K562 (cell line): ENCODE data around the gene PTPRM. TPM values are rescaled to one million over a fixed set of nuclear protein-coding genes. Genes with fewer than 3 reads are reported as not detected.

Experiments used
- ATAC-seq: fragments of 200-7000 bp; cut with Tn5 transposase; 3 replicates; pipeline ENCODE4 v1.9.1; 2020; ENCODE audit warnings: moderate library complexity
- BruUV-seq: library from RNA; stranded (reverse); fragments of 400-500 nt; replicated peaks from 2 replicates; lab custom pipeline; 2021; lab: Mats Ljungman, UMichigan
- CTCF ChIA-PET: fragments of 300-600 bp; formaldehyde crosslinking; extraction: SDS; loops from one replicate; lab custom pipeline; 2021; ENCODE audit warnings: low intra/inter-chr PET ratio; lab: Yijun Ruan, JAX
- POLR2A ChIA-PET: fragments of 300-600, 350-650 bp; sonication (Branson Sonifier 250); formaldehyde crosslinking; extraction: SDS; loops from one replicate; lab custom pipeline; 2021; ENCODE audit warnings: antibody characterized with exemption, inconsistent platforms; lab: Yijun Ruan, JAX
- DNase-seq, 4 experiments: peaks; one replicate each; pipeline versions ENCODE4 v3.0.0 to v3.0.0-alpha.2; 2011 to 2018; ENCODE audit warnings: low spot score in 3 of 4, mixed read lengths in 3 of 4; ENCODE audit errors: extremely low read depth in 1 of 4
- FAIRE-seq: peaks from 2 replicates; lab custom pipeline; 2011; peaks lifted over from hg19 to GRCh38; lab: Jason Lieb, UNC
- H2AFZ ChIP-seq: 2 replicates; pipeline ENCODE4 v1.6.0; 2011; ENCODE audit warnings: low read depth, low read length, control low read depth, inconsistent platforms
- H3K27ac ChIP-seq: fragments of 200-600 bp; 3 replicates; pipeline ENCODE4 v1.8.0; 2011; ENCODE audit warnings: low read depth, mild to moderate bottlenecking, control low read depth, inconsistent platforms, low read length, moderate library complexity, mixed read lengths; ENCODE audit errors: extremely low read depth
- H3K27me3 ChIP-seq, 2 experiments: fragments of 300-600 bp in 1 of 2; 2 replicates in 1 of 2; 3 replicates in 1 of 2; pipeline versions ENCODE4 v1.6.0 to v1.8.0; 2011; ENCODE audit warnings: inconsistent platforms in 2 of 2, low read length in 2 of 2, mild to moderate bottlenecking in 1 of 2, mixed read lengths in 1 of 2, moderate library complexity in 1 of 2; ENCODE audit not compliant: control insufficient read depth in 2 of 2, insufficient read depth in 2 of 2
- H3K36me3 ChIP-seq: fragments of 300-600 bp; 3 replicates; pipeline ENCODE4 v1.8.0; 2011; ENCODE audit warnings: mild to moderate bottlenecking, low read length, inconsistent platforms; ENCODE audit not compliant: control insufficient read depth, insufficient read depth
- H3K4me1 ChIP-seq, 2 experiments: fragments of 200-600 bp in 1 of 2; replicated peaks in 1 of 2; 2 replicates in 1 of 2; 3 replicates in 1 of 2; pipeline versions ENCODE4 v1.5.1 to v1.8.0; 2011; ENCODE audit warnings: inconsistent platforms in 2 of 2, low read length in 2 of 2, mild to moderate bottlenecking in 1 of 2, mixed read lengths in 1 of 2, moderate library complexity in 1 of 2; ENCODE audit not compliant: control insufficient read depth in 2 of 2, insufficient read depth in 2 of 2
- H3K4me2 ChIP-seq: 2 replicates; pipeline ENCODE4 v1.6.1; 2011; ENCODE audit warnings: low read length, control low read depth, inconsistent platforms, mixed read lengths; ENCODE audit not compliant: insufficient read depth
- H3K4me3 ChIP-seq: fragments of 200-600 bp; sonication (generic), shearing (Covaris generic); 2 replicates; pipeline ENCODE4 v1.5.1; 2016; ENCODE audit warnings: control low read depth, inconsistent platforms
- H3K79me2 ChIP-seq: fragments of 200-600 bp; 3 replicates; pipeline ENCODE4 v1.8.0; 2011; ENCODE audit warnings: low read length, inconsistent platforms; ENCODE audit not compliant: control insufficient read depth, insufficient read depth
- H3K9ac ChIP-seq, 2 experiments: 2 replicates each; pipeline versions ENCODE4 v1.6.0 to v1.6.1; 2011; ENCODE audit warnings: low read depth in 2 of 2, low read length in 2 of 2, control low read depth in 1 of 2, inconsistent platforms in 1 of 2, mild to moderate bottlenecking in 1 of 2, mixed read lengths in 1 of 2; ENCODE audit not compliant: insufficient read depth in 1 of 2
- H3K9me1 ChIP-seq: one replicate; pipeline ENCODE4 v1.6.0; 2011; ENCODE audit warnings: inconsistent platforms, mild to moderate bottlenecking, low read length, moderate library complexity; ENCODE audit not compliant: control insufficient read depth, insufficient read depth
- H3K9me3 ChIP-seq: replicated peaks from 2 replicates; pipeline ENCODE4 v1.5.1; 2011; ENCODE audit warnings: low read depth, low read length, inconsistent platforms; ENCODE audit not compliant: control insufficient read depth, insufficient read depth
- H4K20me1 ChIP-seq: replicated peaks from 2 replicates; pipeline ENCODE4 v1.6.1; 2011; ENCODE audit warnings: low read length, inconsistent platforms, mixed read lengths; ENCODE audit not compliant: control insufficient read depth, insufficient read depth
- ATF2 ChIP-seq: sonication (generic); formaldehyde crosslinking; IDR thresholded peaks from 2 replicates; pipeline ENCODE4 v1.8.1; 2022; ENCODE audit warnings: missing genetic modification reagents
- BMI1 ChIP-seq: fragments of 150-350 bp; IDR thresholded peaks from 2 replicates; pipeline ENCODE4 v1.6.1; 2014; ENCODE audit warnings: low read length
- BRCA1 ChIP-seq, 2 experiments: fragments of 450-650 bp in 1 of 2; sonication (generic) in 1 of 2; formaldehyde crosslinking in 1 of 2; IDR thresholded peaks; 2 replicates each; pipeline versions ENCODE4 v1.5.0 to v1.6.1; 2017 to 2020; ENCODE audit warnings: mild to moderate bottlenecking in 1 of 2, missing genetic modification reagents in 1 of 2
- DDX20 ChIP-seq: fragments of 450-650 bp; IDR thresholded peaks from 2 replicates; pipeline ENCODE4 v1.6.1; 2016; ENCODE audit warnings: missing genetic modification characterization, low read depth, mild to moderate bottlenecking, missing compliant biosample characterization, moderate library complexity
- HDAC1 ChIP-seq, 2 experiments: fragments of 450-650 bp; IDR thresholded peaks; 2 replicates each; pipeline ENCODE4 v1.6.1; 2016 to 2017; ENCODE audit warnings: inconsistent platforms in 1 of 2, mild to moderate bottlenecking in 1 of 2, moderate library complexity in 1 of 2
- HNRNPK ChIP-seq: fragments of 200-400 bp; formaldehyde crosslinking; IDR thresholded peaks from one replicate; pipeline ENCODE4 v1.6.1; 2018; ENCODE audit warnings: mild to moderate bottlenecking, low read depth, low read length; ENCODE audit not compliant: poor library complexity, severe bottlenecking
- NFYB ChIP-seq: IDR thresholded peaks from 2 replicates; pipeline ENCODE4 v1.6.1; 2011; ENCODE audit warnings: mild to moderate bottlenecking, moderate library complexity; ENCODE audit not compliant: insufficient read length; ENCODE audit errors: extremely low read depth
- PCBP1 ChIP-seq: fragments of 200-400 bp; formaldehyde crosslinking; IDR thresholded peaks from 2 replicates; pipeline ENCODE4 v1.6.1; 2018; ENCODE audit warnings: mild to moderate bottlenecking, low read depth, low read length; ENCODE audit not compliant: poor library complexity, severe bottlenecking
- RCOR1 ChIP-seq, 2 experiments: IDR thresholded peaks; 2 replicates each; pipeline ENCODE4 v1.6.1; 2012; ENCODE audit warnings: low read depth in 2 of 2, low read length in 2 of 2, borderline replicate concordance in 1 of 2, improper control_type of control experiment in 1 of 2
- ZBTB5 ChIP-seq: fragments of 450-650 bp; IDR thresholded peaks from 2 replicates; pipeline ENCODE4 v1.6.1; 2017; ENCODE audit warnings: antibody characterized with exemption
- ZNF668 ChIP-seq: fragments of 250-450 bp; sonication (Bioruptor Pico); IDR thresholded peaks from 2 replicates; pipeline ENCODE4 v1.8.0; 2022; ENCODE audit warnings: mild to moderate bottlenecking, inconsistent platforms
- WGBS: fragments of 100-300 bp; shearing (Covaris generic); methylation state at CpG from one replicate; pipeline ENCODE4 v1.1.6; 2016; ENCODE audit warnings: low coverage, mixed read lengths; ENCODE audit not compliant: insufficient coverage; ENCODE audit errors: missing lambda C conversion rate; 5-methylcytosine and 5-hydroxymethylcytosine counted together
- in situ Hi-C: fragments of 300-500 bp; cut with MboI; formaldehyde crosslinking; loops from 4 replicates; pipeline ENCODE4 v1.15.0; 2018; ENCODE audit warnings: inconsistent platforms, mixed read lengths
- intact Hi-C: fragments of 100-400 bp; cut with micrococcal nuclease; formaldehyde crosslinking; loops from 2 replicates; pipeline ENCODE4 v1.14.2; 2022
- polyA plus RNA-seq, 8 experiments: library from polyadenylated mRNA; depleted of rRNA in 4 of 8; stranded (reverse) in 5 of 8; unstranded in 3 of 8; fragments of >200 nt; fragmentation: Nextera tagmentation in 2 of 8; fragmentation: Illumina TruSeq in 1 of 8; extraction: Ambion mirVana in 2 of 8; extraction: Trizol in 1 of 8; gene quantifications; 2 replicates each; pipeline versions ENCODE4 v1.2.1 to v1.2.3, GENCODE V29; 2011 to 2014; ENCODE audit warnings: inconsistent platforms in 1 of 8, missing spikeins in 1 of 8
- total RNA-seq, 7 experiments: library from RNA; depleted of rRNA in 6 of 7; stranded (reverse); fragments of >200 nt in 6 of 7; fragmentation: Illumina TruSeq in 2 of 7; extraction: Trizol in 2 of 7; gene quantifications; 2 replicates each; pipeline versions ENCODE4 v1.2.1 to v1.2.3, GENCODE V29; 2011 to 2021; ENCODE audit warnings: low replicate concordance in 1 of 7
- TF ChIP-seq, protein P1 (sequence below): fragments of 250-450 bp; sonication (Bioruptor Pico); IDR thresholded peaks from 2 replicates; pipeline ENCODE4 v1.9.0; 2021; ENCODE audit warnings: mild to moderate bottlenecking, inconsistent platforms

The PTPRM gene
- total and polyA plus RNA-seq, 9 of the 15 experiments (the other 6 are each of a cell fraction or from before 2014, with no cell fraction given): 0.03 to 0.16 (median 0.08) TPM; not detected in 3

GRCh38 chr18:7722955-7723354, 155.8 kb downstream of the PTPRM start (continued):
- no peak for TF ChIP-seq DDX20 (tag)

DNA sequence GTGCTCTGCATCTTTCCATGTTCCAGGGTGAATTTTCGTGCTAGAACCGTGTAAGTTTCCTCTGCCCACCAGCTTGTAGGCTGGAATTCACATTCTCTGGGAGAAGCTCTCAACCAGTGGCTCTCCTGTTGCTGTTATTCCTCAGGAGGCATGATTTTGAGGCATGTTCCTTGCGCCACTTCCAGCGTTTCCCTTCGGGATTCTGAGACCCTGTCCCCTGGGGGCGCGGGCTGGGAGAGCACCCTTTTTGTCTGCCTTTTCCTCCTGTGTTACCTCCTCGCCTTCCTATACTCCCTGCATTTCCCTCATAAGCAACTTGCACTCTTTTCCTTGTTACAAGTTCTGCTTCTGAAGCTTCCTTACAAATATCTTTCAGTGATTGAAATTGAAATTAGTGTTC, 156.4 kb downstream of the PTPRM start:
- no peaks in the 10 kb centered on the region for H3K79me2 ChIP-seq
- in situ Hi-C loops: no loop called here
- TF ChIP-seq BMI1 (no peak), NFYB (no peak), HNRNPK (no peak), RCOR1 (IDR thresholded peaks at IDR 0.05; ENCODE audit: borderline replicate concordance in 1 of 2, low read depth in 2 of 2, low read length in 2 of 2) (no peak), PCBP1 (no peak), HDAC1 (IDR thresholded peaks at IDR 0.05) (no peak), ATF2 (no peak), ZBTB5 (no peak), BRCA1 (IDR thresholded peaks at IDR 0.05) (no peak), BRCA1 (CRISPR knock-in tag; IDR thresholded peaks at IDR 0.05) (no peak), ZNF668 (no peak)
- TF ChIP-seq, protein P1, sequence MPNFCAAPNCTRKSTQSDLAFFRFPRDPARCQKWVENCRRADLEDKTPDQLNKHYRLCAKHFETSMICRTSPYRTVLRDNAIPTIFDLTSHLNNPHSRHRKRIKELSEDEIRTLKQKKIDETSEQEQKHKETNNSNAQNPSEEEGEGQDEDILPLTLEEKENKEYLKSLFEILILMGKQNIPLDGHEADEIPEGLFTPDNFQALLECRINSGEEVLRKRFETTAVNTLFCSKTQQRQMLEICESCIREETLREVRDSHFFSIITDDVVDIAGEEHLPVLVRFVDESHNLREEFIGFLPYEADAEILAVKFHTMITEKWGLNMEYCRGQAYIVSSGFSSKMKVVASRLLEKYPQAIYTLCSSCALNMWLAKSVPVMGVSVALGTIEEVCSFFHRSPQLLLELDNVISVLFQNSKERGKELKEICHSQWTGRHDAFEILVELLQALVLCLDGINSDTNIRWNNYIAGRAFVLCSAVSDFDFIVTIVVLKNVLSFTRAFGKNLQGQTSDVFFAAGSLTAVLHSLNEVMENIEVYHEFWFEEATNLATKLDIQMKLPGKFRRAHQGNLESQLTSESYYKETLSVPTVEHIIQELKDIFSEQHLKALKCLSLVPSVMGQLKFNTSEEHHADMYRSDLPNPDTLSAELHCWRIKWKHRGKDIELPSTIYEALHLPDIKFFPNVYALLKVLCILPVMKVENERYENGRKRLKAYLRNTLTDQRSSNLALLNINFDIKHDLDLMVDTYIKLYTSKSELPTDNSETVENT (CRISPR knock-in tag): no peak
- H3K36me3 ChIP-seq: no peaks in the 10 kb centered on the region
- intact Hi-C loops: no loop called here
- no peak overlapping the region for H3K4me3 ChIP-seq
- H3K27me3 ChIP-seq: no peaks in the 10 kb centered on the region; a peak in 1 of 5 replicates
- 0% methylated on average over 8 of the region's 8 CpGs for WGBS
- H3K9me1 ChIP-seq: no peaks in the 10 kb centered on the region
- no peak for ATAC-seq
- no peaks in the 10 kb centered on the region for H3K4me1 ChIP-seq
- no peak for FAIRE-seq
- no peaks in the 10 kb centered on the region for H4K20me1 ChIP-seq
- no peaks in the 10 kb centered on the region for H3K9me3 ChIP-seq
- H3K9ac ChIP-seq: no peak overlapping the region
- no peak for DNase-seq
- H2AFZ ChIP-seq: no peak overlapping the region
- no peak overlapping the region for H3K27ac ChIP-seq
- no peak overlapping the region for H3K4me2 ChIP-seq
- ChIA-PET POLR2A (no interaction called here), CTCF (no interaction called here)
- no TSS peak for BruUV-seq
